Measurements from ENCODE around the gene SMC1B. TPM values are rescaled to one million over a fixed set of nuclear protein-coding genes. Genes with fewer than 3 reads are reported as not detected.

SMC1B gene
- total and polyA plus RNA-seq, 9 of the 15 experiments (the other 6 are each of a cell fraction or from before 2014, with no cell fraction given), result 0.03 TPM; not detected in 8

GRCh38 chr22:45455621-45456020 lies 42.2 kb upstream of the SMC1B start (continued):
- no peak for TF ChIP-seq TBL1XR1 (IDR thresholded peaks at IDR 0.05; ENCODE audit: low read length in 2 of 2)

- Histone ChIP-seq H3K4me1 (replicated peaks in 1 of 2; ENCODE audit: control insufficient read depth in 2 of 2, insufficient read depth in 2 of 2, low read length in 2 of 2) (no peaks in the 10 kb centered on the region), H3K4me3 (no peak overlapping the region), H3K27me3 (ENCODE audit: control insufficient read depth in 2 of 2, insufficient read depth in 2 of 2, low read length in 2 of 2) (peaks cover 4 to 41% of the 10 kb centered on the region in 2 experiments; a peak in 3 of 5 replicates), H3K79me2 (ENCODE audit: control insufficient read depth, insufficient read depth, low read length) (no peaks in the 10 kb centered on the region), H3K36me3 (ENCODE audit: control insufficient read depth, insufficient read depth, low read length) (no peaks in the 10 kb centered on the region), H4K20me1 (replicated peaks; ENCODE audit: control insufficient read depth, insufficient read depth, low read length) (no peaks in the 10 kb centered on the region), H2AFZ (ENCODE audit: low read depth, low read length) (no peak overlapping the region), H3K9me1 (ENCODE audit: control insufficient read depth, insufficient read depth, low read length) (no peaks in the 10 kb centered on the region), H3K9ac (ENCODE audit: insufficient read depth in 1 of 2, low read depth in 2 of 2, low read length in 2 of 2) (no peak overlapping the region), H3K27ac (ENCODE audit: extremely low read depth, low read depth, low read length) (no peak overlapping the region), H3K9me3 (replicated peaks; ENCODE audit: control insufficient read depth, insufficient read depth, low read depth, low read length) (no peaks in the 10 kb centered on the region), H3K4me2 (ENCODE audit: insufficient read depth, low read length) (no peak overlapping the region)
- no peak for DNase-seq (ENCODE audit: extremely low read depth in 1 of 4, low spot score in 3 of 4)
- FAIRE-seq, result no peak
- CTCF ChIA-PET (ENCODE audit: low intra/inter-chr PET ratio), result no interaction called here
- in situ Hi-C loops (cut with MboI) (loop anchor here (10.0 kb wide), 1 partner anchor 350 kb away; no protein-coding TSS in a partner anchor), intact Hi-C loops (cut with micrococcal nuclease) (no loop called here)
- BruUV-seq (replicated peaks), result no TSS peak
- POLR2A ChIA-PET, result no interaction called here
- WGBS (ENCODE audit: insufficient coverage, low coverage, missing lambda C conversion rate), result 0% methylated on average over 9 of the region's 14 CpGs
- TF ChIP-seq ZNF133 (CRISPR knock-in tag; IDR thresholded peaks at IDR 0.05), result no peak
- no peak for TF ChIP-seq CBX5 (IDR thresholded peaks at IDR 0.05; ENCODE audit: borderline replicate concordance, low read depth)
- TF ChIP-seq HMG20A (CRISPR knock-in tag; conservative IDR thresholded peaks at IDR 0.05), result no peak
- no peak for TF ChIP-seq ZNF518B (CRISPR knock-in tag; IDR thresholded peaks at IDR 0.05)
- no peak for TF ChIP-seq TCF15 (CRISPR knock-in tag; IDR thresholded peaks at IDR 0.05)
- TF ChIP-seq ZFP36 (IDR thresholded peaks at IDR 0.05; ENCODE audit: low read depth, low read length, partially characterized antibody), result no peak
- ATAC-seq, result no peak
These were observed 41.8 kb upstream of the SMC1B start for GRCh38 chr22:45455212-45455611.

Data from K562 (cell line).